GM12891 (cell line): ENCODE data around the gene TMEM179.

Experiments
- POLR2A ChIP-seq: IDR thresholded peaks from 2 replicates; pipeline ENCODE4 v1.6.1; 2011; ENCODE audit warnings: low read depth, low read length, control low read depth
- TAF1 ChIP-seq: IDR thresholded peaks from 2 replicates; pipeline ENCODE4 v1.6.1; 2011; ENCODE audit warnings: low read depth, low read length, control low read depth

GRCh38 chr14:104635717-104636116 lies 31.1 kb upstream of the TMEM179 start:
- no peak for TF ChIP-seq POLR2A
- TF ChIP-seq TAF1, result no peak
